Heart left ventricle (tissue), 16 donors: ENCODE results near the gene ACCSL. TPM values are rescaled to one million over a fixed set of nuclear protein-coding genes. Genes with fewer than 3 reads are reported as not detected.

ENCODE experiments used
- ATAC-seq, 4 donors: fragments of 200-7000 bp; cut with Tn5 transposase; one replicate each; pipeline ENCODE4 v1.9.1; 2020 to 2022; ENCODE audit warnings: moderate library complexity in 4 of 4, mild to moderate bottlenecking in 3 of 4, moderate number of reproducible peaks in 1 of 4
- DNase-seq, 5 donors: peaks; one replicate each; pipeline ENCODE4 v3.0.0-alpha.2; 2020
- H3K27ac ChIP-seq, 12 donors: fragments of 200-600 bp; sonication (generic) in 4 of 12; one replicate each; pipeline versions ENCODE4 v1.5.0 to v1.8.0; 2016 to 2022; ENCODE audit warnings: mild to moderate bottlenecking in 2 of 12
- H3K27me3 ChIP-seq, 9 donors: fragments of 200-600 bp; sonication (generic) in 2 of 9; one replicate each; pipeline versions ENCODE4 v1.5.1 to v1.8.0; 2016 to 2022; ENCODE audit warnings: mild to moderate bottlenecking in 3 of 9
- H3K36me3 ChIP-seq, 9 donors: fragments of 200-600 bp; sonication (generic) in 2 of 9; one replicate each; pipeline versions ENCODE4 v1.5.0 to v1.8.0; 2018 to 2022; ENCODE audit warnings: mild to moderate bottlenecking in 2 of 9
- H3K4me1 ChIP-seq, 12 donors: fragments of 200-600 bp; sonication (generic) in 4 of 12; one replicate each; pipeline versions ENCODE4 v1.5.0 to v1.8.0; 2016 to 2022; ENCODE audit warnings: mild to moderate bottlenecking in 3 of 12
- H3K4me3 ChIP-seq, 12 donors: fragments of 200-600 bp; sonication (generic) in 4 of 12; one replicate each; pipeline versions ENCODE4 v1.5.0 to v1.8.0; 2017 to 2022; ENCODE audit warnings: mild to moderate bottlenecking in 9 of 12, moderate library complexity in 4 of 12
- H3K9me3 ChIP-seq, 12 donors: fragments of 200-600 bp; sonication (generic) in 4 of 12; one replicate each; pipeline versions ENCODE4 v1.5.0 to v1.8.0; 2016 to 2022; ENCODE audit warnings: mild to moderate bottlenecking in 1 of 12
- POLR2A ChIP-seq, 2 donors: fragments of 450-650 bp; IDR thresholded peaks; one replicate each; pipeline ENCODE4 v1.6.1; 2017; ENCODE audit warnings: antibody characterized with exemption in 2 of 2, mild to moderate bottlenecking in 2 of 2, moderate library complexity in 2 of 2
- WGBS, 4 donors: extraction: QIAGEN DNeasy Blood & Tissue Kit in 2 of 4; methylation state at CpG; one replicate each; pipeline versions ENCODE4 v1.1.5 to v1.1.7; 2013 to 2018; 5-methylcytosine and 5-hydroxymethylcytosine counted together
- intact Hi-C, 10 donors: fragments of 100-400 bp; cut with DNase I; formaldehyde crosslinking; loops; one replicate each; pipeline versions ENCODE4 v1.11.1 to v1.14.2; 2022
- polyA plus RNA-seq, 2 donors: library from polyadenylated mRNA; stranded (reverse); fragments of 200-250 nt; gene quantifications; one replicate each; pipeline ENCODE4 v1.2.3, GENCODE V29; 2013
- total RNA-seq, 9 donors: library from RNA; depleted of rRNA in 2 of 9; stranded (reverse); fragments of >200 nt in 2 of 9; fragmentation: NEBNext Ultra II Directional in 3 of 9; extraction: Animal tissue kit (Norgen Biotek cat#: 25700) in 3 of 9; gene quantifications; one replicate each; pipeline versions ENCODE4 v1.1.0 to v1.2.4, GENCODE V29; 2016 to 2023
- TF ChIP-seq, protein P1 (sequence below), 12 donors: fragments of 200-600 bp; sonication (generic) in 4 of 12; IDR thresholded peaks; one replicate each; pipeline versions ENCODE4 v1.5.0 to v1.8.0; 2018 to 2022; ENCODE audit warnings: antibody characterized with exemption in 12 of 12, mild to moderate bottlenecking in 5 of 12
- donor health status: ischemic (EF 13 %, LVEDD 7.1; RV severe dilation, severe dysfunction).
- donor health status: healthy with polysubstance abuse.
- donor health status: DM: no; HTN: yes; CAD: no.
- donor health status: DM: no; HTN: no; CAD: no.
- donor health status: ischemic (EF 25% LVEDD 6.9; RV normal size, moderate dysfunction).
- donor health status: ischemic (EF 25% LVEDD 5.7; RV mildly dilated, moderate dysfunction).
- donor health status: healthy.
- donor health status: DM: yes; HTN: yes; CAD: no.
- donor health status: ischemic (EF 35%, LVEDD 5.7; RV mildly dilated, moderate dysfunction).
- donor health status: nonischemic (EF 11% LVEDD 7.7; RV severe dilation, severe dysfunction).
- donor health status: DM: yes; HTN: yes; CAD: no.
- donor health status: PGD.
- donor health status: ischemic (EF 29% LVEDD 5.4; RV normal size, mild dysfunction).
- donor health status: nonischemic (EF 23%, LVEDD 6.1; RV moderate dilation, normal function).

The ACCSL gene
- total and polyA plus RNA-seq, 11 donors, result not detected

GRCh38 chr11:44066732-44067141 is 19.0 kb downstream of the ACCSL start:
- peak overlapping the region; percentile 22 to 92 (median 72) for H3K4me3 ChIP-seq
- 20 to 58% (median 50%) methylated on average over 10 of the region's 10 CpGs for WGBS, 4 donors
- ATAC-seq (peak in 2 of 4 donors; percentile 6 to 38), DNase-seq (peak in 1 of 5 donors; percentile 30)
- peaks cover 0 to 22% (median 7%) of the 10 kb centered on the region in 9 donors for H3K36me3 ChIP-seq
- TF ChIP-seq POLR2A (IDR thresholded peaks at IDR 0.05), result no peak
- TF ChIP-seq, protein P1, sequence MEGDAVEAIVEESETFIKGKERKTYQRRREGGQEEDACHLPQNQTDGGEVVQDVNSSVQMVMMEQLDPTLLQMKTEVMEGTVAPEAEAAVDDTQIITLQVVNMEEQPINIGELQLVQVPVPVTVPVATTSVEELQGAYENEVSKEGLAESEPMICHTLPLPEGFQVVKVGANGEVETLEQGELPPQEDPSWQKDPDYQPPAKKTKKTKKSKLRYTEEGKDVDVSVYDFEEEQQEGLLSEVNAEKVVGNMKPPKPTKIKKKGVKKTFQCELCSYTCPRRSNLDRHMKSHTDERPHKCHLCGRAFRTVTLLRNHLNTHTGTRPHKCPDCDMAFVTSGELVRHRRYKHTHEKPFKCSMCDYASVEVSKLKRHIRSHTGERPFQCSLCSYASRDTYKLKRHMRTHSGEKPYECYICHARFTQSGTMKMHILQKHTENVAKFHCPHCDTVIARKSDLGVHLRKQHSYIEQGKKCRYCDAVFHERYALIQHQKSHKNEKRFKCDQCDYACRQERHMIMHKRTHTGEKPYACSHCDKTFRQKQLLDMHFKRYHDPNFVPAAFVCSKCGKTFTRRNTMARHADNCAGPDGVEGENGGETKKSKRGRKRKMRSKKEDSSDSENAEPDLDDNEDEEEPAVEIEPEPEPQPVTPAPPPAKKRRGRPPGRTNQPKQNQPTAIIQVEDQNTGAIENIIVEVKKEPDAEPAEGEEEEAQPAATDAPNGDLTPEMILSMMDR (IDR thresholded peaks at IDR 0.05), result no peak
- H3K9me3 ChIP-seq, result no peaks in the 10 kb centered on the region
- H3K27ac ChIP-seq, result peak overlapping the region; percentile 53 to 94 (median 90)
- H3K27me3 ChIP-seq, result no peaks in the 10 kb centered on the region
- peaks cover 0 to 18% (median 10%) of the 10 kb centered on the region in 12 donors for H3K4me1 ChIP-seq
- intact Hi-C loops, result no loop called here

DNA sequence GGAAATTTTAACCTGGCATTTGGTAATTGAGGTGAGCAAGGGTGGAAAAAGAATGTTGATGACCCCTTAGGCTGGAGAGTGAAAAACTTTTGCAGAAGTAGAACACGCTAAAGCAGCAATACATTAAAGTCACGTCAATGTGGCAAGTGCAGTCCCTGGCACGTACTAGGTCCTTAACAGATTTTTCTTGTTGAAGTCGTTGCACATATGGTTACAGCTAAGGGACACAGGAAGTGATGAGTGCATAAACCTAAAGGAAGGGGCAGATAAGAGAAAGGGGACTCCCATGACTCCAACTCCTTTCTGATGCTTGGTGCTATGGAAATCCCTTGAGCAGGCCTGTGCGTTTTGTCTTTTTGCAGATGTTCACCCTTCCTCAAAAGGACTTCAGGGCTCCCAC is 19.5 kb downstream of the ACCSL start:
- peaks cover 0 to 27% (median 10%) of the 10 kb centered on the region in 9 donors for H3K36me3 ChIP-seq
- H3K27ac ChIP-seq, result peak overlapping the region in 2 of 12 donors; percentile 91 to 94
- ATAC-seq (no peak), DNase-seq (no peak)
- 61 to 73% (median 68%) methylated on average over 5 of the region's 5 CpGs for WGBS, 4 donors
- peak overlapping the region in 7 of 12 donors; percentile 60 to 77 (median 73) for H3K4me3 ChIP-seq
- H3K27me3 ChIP-seq, result no peaks in the 10 kb centered on the region
- peaks cover 0 to 18% (median 10%) of the 10 kb centered on the region in 12 donors for H3K4me1 ChIP-seq
- intact Hi-C loops, result no loop called here
- H3K9me3 ChIP-seq, result no peaks in the 10 kb centered on the region
- TF ChIP-seq POLR2A (IDR thresholded peaks at IDR 0.05), result no peak
- TF ChIP-seq, protein P1 (IDR thresholded peaks at IDR 0.05), result no peak

DNA sequence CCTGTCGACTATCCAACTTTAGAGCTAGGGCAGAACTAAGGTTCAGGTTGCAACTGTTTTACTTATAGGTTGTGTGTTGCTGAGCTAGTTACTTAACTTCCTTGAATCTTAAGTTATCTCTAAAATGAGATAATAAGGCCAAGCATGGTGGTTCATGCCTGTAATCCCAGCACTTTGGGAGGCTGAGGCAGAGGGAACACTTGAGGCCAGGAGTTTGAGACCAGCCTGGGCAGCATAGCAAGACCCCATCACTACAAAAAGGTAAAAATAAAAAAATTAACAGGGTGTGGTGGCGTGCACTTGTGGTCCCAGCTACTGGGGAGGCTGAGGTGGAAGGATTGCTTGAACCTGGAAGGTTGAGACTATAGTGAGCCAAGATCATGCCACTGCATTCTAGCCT is 20.4 kb downstream of the ACCSL start:
- H3K36me3 ChIP-seq, result peaks cover 0 to 37% (median 12%) of the 10 kb centered on the region in 9 donors
- no peaks in the 10 kb centered on the region for H3K9me3 ChIP-seq
- H3K4me1 ChIP-seq, result peaks cover 0 to 18% (median 10%) of the 10 kb centered on the region in 12 donors
- no peak for TF ChIP-seq POLR2A (IDR thresholded peaks at IDR 0.05)
- TF ChIP-seq, protein P1 (IDR thresholded peaks at IDR 0.05), result no peak
- no peak overlapping the region for H3K27ac ChIP-seq
- no peak overlapping the region for H3K4me3 ChIP-seq
- intact Hi-C loops, result no loop called here
- WGBS, 4 donors, result 98 to 100% (median 99%) methylated on average over 2 of the region's 2 CpGs
- H3K27me3 ChIP-seq, result no peaks in the 10 kb centered on the region
- ATAC-seq, result no peak
- no peak for DNase-seq

DNA sequence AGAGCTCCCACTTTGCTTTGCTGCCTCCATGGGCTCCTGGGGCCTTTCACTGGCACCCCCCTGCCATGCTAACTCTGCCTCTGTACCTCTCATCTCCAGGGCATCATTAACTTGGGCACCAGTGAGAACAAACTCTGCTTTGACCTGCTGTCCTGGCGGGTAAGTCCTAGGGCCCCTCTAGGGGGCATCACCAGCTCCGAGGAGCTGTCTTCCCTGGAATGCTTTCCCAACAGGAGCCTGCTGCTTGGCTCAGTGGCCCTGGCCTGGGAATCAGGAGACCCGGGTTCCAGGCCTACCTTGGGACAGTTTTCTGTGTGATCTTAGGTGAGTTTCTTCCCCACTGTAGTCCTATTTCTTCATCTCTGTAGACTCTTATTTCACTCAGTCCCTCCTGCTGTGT is 23.4 kb downstream of the ACCSL start:
- TF ChIP-seq POLR2A (IDR thresholded peaks at IDR 0.05), result no peak
- TF ChIP-seq, protein P1 (IDR thresholded peaks at IDR 0.05), result no peak
- ATAC-seq (no peak), DNase-seq (no peak)
- Histone ChIP-seq H3K36me3 (peaks cover 0 to 60% (median 33%) of the 10 kb centered on the region in 9 donors), H3K4me1 (peaks cover 0 to 15% (median 9%) of the 10 kb centered on the region in 12 donors), H3K27me3 (no peaks in the 10 kb centered on the region), H3K4me3 (no peak overlapping the region), H3K9me3 (no peaks in the 10 kb centered on the region), H3K27ac (no peak overlapping the region)
- WGBS, 4 donors, result 87 to 91% (median 89%) methylated on average over 3 of the region's 3 CpGs
- intact Hi-C loops, result no loop called here
